ENCODE data around the gene FSTL3. TPM values are rescaled to one million over a fixed set of nuclear protein-coding genes. Genes with fewer than 3 reads are reported as not detected.

The FSTL3 gene
- polyA plus RNA-seq, 3 donors, result 21.7 to 24.4 (median 23.3) TPM

DNA sequence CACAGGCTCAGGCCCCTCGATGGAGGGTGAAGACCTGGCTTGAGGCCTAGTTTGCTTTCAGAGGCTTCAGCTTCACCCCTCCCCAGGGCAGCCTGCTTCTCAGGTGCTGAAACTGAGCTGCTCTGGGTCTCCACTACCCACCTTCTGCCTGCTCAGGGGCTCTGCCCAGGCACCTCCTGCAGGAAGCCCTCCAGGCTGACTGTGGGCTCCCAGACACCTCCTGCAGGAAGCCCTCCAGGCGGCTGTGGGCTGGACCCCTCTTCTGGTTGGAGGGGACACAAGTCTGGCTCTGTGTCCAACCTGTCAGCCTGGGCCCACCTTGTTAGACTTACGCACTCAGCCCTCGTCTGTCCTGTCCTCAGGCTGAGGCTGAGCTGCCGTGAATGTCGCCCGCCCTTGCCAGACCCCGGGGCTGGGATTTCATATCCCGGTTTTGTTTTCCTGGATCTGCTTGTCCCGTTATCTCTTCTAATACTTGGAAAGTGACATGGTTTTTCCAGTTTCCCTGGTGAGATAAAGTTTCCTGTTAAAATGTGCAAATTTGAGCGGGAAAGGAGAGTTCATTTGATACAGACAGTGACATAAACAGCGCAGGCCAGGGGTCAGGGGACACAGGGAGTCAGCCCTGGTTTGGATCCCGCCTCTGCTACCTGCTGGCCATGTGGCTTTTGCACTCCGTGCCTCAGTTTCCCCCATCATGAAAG, 53.9 kb downstream of the FSTL3 start:
- DNase-seq, result no peak

DNA sequence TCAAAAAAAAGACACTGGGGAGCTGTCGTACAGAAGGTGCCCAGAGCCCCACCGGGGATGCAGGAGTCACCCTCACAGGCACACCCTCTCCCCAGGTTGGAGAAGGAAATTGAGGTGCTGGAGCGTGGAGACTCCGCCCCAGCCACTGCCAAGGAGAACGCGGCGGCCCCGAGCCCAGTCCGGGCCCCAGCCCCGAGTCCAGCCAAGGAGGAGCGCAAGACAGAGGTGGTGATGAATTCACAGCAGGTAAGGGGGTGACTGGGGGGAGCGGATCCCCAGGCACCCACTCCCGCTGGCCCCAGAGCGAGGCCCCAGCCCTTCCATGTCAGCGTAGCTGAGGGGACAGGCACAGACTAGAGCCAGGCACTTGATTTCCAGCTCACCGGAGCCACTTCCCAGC, 54.8 kb downstream of the FSTL3 start:
- no peak for DNase-seq

DNA sequence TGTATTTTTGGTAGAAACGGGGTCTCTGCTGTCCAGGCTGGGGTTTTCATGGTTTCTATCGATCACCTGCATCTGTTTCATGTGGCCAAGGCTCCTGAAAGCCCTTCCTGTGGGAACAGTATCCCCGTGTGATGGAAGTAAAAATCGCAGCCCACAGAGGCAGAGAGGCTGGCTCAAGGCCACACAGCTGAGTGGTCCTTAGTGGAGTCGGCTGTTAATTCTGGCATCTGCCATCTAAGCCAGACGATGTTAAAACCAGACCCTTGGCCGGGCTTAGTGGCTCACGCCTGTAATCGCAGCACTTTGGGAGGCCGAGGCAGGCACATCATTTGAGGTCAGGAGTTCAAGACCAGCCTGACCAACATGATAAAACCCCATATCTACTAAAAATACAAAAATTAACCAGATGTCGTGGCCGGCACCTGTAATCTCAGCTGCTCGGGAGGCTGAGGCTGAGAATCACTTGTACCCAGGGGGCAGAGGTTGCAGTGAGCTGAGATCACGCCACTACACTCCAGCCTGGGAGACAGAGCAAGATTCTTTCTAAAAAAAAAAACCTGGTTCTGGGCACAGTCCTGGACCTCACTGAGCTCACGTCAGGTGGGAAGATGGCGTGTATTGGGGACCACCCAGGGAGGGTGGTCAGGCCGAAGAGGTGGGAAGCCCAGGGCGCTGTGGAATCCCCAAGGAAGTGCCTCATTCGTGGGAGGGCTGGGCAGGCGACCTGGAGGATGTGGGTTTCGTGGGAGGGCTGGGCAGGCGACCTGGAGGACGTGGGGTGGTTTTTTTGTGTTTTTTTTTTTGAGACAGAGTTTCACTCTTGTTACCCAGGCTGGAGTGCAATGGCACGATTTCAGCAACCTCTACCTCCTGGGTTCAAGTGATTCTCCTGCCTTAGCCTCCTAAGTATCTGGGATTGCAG, 56.2 kb downstream of the FSTL3 start:
- DNase-seq, result no peak

Other genes with a start within 250 kb of the FSTL3 start
- gene SHC2, start 215.4 kb upstream of the FSTL3 start, polyA plus RNA-seq (ENCODE audit: insufficient read length in 3 of 3), result 10 to 100 TPM; 30.2 to 57.5 (median 36.2) TPM
- gene MADCAM1, start 179.9 kb upstream of the FSTL3 start, polyA plus RNA-seq (ENCODE audit: insufficient read length in 3 of 3), result 1 to 10 TPM; 5.3 to 7.0 (median 5.7) TPM
- 10 to 100 TPM; 10.6 to 19.5 (median 14.0) TPM for gene TPGS1, start 168.9 kb upstream of the FSTL3 start, polyA plus RNA-seq (ENCODE audit: insufficient read length in 3 of 3)
- gene CDC34, start 144.6 kb upstream of the FSTL3 start, polyA plus RNA-seq (ENCODE audit: insufficient read length in 3 of 3), result 10 to 100 TPM; 57.2 to 81.2 (median 68.3) TPM
- gene GZMM, start 132.3 kb upstream of the FSTL3 start, polyA plus RNA-seq (ENCODE audit: insufficient read length in 3 of 3), result under 1 TPM; 0.14 to 0.49 (median 0.36) TPM
- gene BSG, start 103.8 kb upstream of the FSTL3 start, polyA plus RNA-seq (ENCODE audit: insufficient read length in 3 of 3), result 100 to 1,000 TPM; 474 to 595 (median 592) TPM
- under 1 TPM; 0.27 to 0.48 (median 0.30) TPM for gene HCN2, start 86.5 kb upstream of the FSTL3 start, polyA plus RNA-seq (ENCODE audit: insufficient read length in 3 of 3)
- gene POLRMT, start 42.9 kb upstream of the FSTL3 start, polyA plus RNA-seq (ENCODE audit: insufficient read length in 3 of 3), result 10 to 100 TPM; 64.7 to 78.3 (median 70.9) TPM
- gene FGF22, start 36.5 kb upstream of the FSTL3 start, polyA plus RNA-seq (ENCODE audit: insufficient read length in 3 of 3), result 1 to 10 TPM in 1 of 3 donors, under 1 TPM in 2; 0.83 to 1.1 (median 0.91) TPM
- gene RNF126, start 13.2 kb upstream of the FSTL3 start, polyA plus RNA-seq (ENCODE audit: insufficient read length in 3 of 3), result 10 to 100 TPM; 33.8 to 35.9 (median 35.8) TPM
- under 1 TPM in 2 of 3 donors, not detected in 1; 0.33 to 0.51 TPM for gene PRSS57, start 19.1 kb downstream of the FSTL3 start, polyA plus RNA-seq (ENCODE audit: insufficient read length in 3 of 3)
- 100 to 1,000 TPM in 2 of 3 donors, 10 to 100 TPM in 1; 89.8 to 119 (median 113) TPM for gene PALM, start 32.5 kb downstream of the FSTL3 start, polyA plus RNA-seq (ENCODE audit: insufficient read length in 3 of 3)
- gene MISP, start 74.7 kb downstream of the FSTL3 start, polyA plus RNA-seq (ENCODE audit: insufficient read length in 3 of 3), result 10 to 100 TPM in 1 of 3 donors, 1 to 10 TPM in 2; 7.1 to 11.2 (median 7.5) TPM
- 100 to 1,000 TPM; 400 to 450 (median 417) TPM for gene PTBP1, start 121.1 kb downstream of the FSTL3 start, polyA plus RNA-seq (ENCODE audit: insufficient read length in 3 of 3)
- 10 to 100 TPM; 11.2 to 25.9 (median 17.1) TPM for gene PLPPR3, start 145.6 kb downstream of the FSTL3 start, polyA plus RNA-seq (ENCODE audit: insufficient read length in 3 of 3)
- gene AZU1, start 151.4 kb downstream of the FSTL3 start, polyA plus RNA-seq (ENCODE audit: insufficient read length in 3 of 3), result 1 to 10 TPM; 1.0 to 3.4 (median 2.2) TPM
- gene PRTN3, start 164.6 kb downstream of the FSTL3 start, polyA plus RNA-seq (ENCODE audit: insufficient read length in 3 of 3), result 1 to 10 TPM; 1.2 to 2.0 (median 1.4) TPM
- gene ELANE, start 175.9 kb downstream of the FSTL3 start, polyA plus RNA-seq (ENCODE audit: insufficient read length in 3 of 3), result under 1 TPM; 0.25 to 0.51 (median 0.46) TPM
- 1 to 10 TPM; 3.9 to 4.4 (median 4.2) TPM for gene CFD, start 183.3 kb downstream of the FSTL3 start, polyA plus RNA-seq (ENCODE audit: insufficient read length in 3 of 3)
- 10 to 100 TPM; 60.6 to 71.4 (median 63.5) TPM for gene MED16, start 216.8 kb downstream of the FSTL3 start, polyA plus RNA-seq (ENCODE audit: insufficient read length in 3 of 3)
- not detected for gene RNU6-9, start 217.1 kb downstream of the FSTL3 start, polyA plus RNA-seq (ENCODE audit: insufficient read length in 3 of 3)
- 10 to 100 TPM; 43.1 to 58.3 (median 51.9) TPM for gene R3HDM4, start 236.8 kb downstream of the FSTL3 start, polyA plus RNA-seq (ENCODE audit: insufficient read length in 3 of 3)
- 1 to 10 TPM in 1 of 3 donors, under 1 TPM in 2; 0.94 to 1.3 (median 0.98) TPM for gene KISS1R, start 240.9 kb downstream of the FSTL3 start, polyA plus RNA-seq (ENCODE audit: insufficient read length in 3 of 3)
- gene ARID3A, start 249.6 kb downstream of the FSTL3 start, polyA plus RNA-seq (ENCODE audit: insufficient read length in 3 of 3), result 10 to 100 TPM; 25.3 to 38.8 (median 31.6) TPM

Data from renal pelvis (tissue), 4 donors.